HG02678 (cell line): ENCODE results near the gene CKB.

Experiments
- ATAC-seq: cut with Tn5 transposase; IDR thresholded peaks from one replicate; pipeline ENCODE4 v1.9.1; 2021; ENCODE audit warnings: mild to moderate bottlenecking, moderate library complexity; ENCODE audit not compliant: unreplicated experiment

The CKB gene

DNA sequence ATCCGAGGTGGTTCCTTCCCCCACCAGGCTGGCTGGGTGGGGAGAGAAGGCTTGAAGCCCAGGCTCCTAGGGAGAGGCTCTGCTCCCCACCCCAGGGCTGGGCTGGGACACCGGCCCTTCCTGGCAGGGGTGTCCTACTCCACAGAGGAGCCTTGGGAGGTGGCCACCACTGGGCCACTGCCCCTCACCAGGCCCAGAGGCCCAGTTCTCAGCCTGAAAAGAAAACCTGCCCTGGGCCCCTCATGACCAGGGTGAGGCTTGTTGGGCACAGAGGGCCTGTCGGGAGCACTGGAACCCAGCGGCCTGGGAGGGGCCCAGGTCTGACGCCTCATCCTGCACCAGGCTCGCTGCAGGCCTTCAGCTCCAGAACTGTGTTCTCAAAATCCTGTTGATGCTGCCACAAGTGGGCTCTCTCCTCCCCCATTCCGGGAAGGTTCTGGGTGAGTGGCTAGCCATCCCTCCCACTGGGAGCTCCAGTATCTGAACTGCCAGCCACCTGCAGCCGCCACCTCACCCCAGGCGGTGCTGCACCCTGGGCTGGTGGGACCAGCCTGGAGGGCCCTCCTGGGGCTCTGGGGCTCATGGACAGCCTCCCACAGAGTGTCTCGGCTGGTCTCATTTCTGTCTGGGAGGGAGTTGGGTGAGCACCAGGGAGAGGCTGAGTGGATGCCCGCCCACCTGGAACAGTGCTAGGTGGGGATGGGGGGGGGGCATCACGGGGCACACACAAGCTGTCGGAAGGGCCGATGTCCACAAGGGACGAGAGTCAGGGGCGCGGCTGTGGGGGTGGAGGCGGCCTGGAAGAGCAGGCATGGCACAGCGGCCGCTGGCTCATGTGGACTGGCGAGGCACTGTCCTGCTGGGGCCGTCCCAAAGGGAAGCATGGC, 28.1 kb upstream of the CKB start:
- no peak for ATAC-seq

DNA sequence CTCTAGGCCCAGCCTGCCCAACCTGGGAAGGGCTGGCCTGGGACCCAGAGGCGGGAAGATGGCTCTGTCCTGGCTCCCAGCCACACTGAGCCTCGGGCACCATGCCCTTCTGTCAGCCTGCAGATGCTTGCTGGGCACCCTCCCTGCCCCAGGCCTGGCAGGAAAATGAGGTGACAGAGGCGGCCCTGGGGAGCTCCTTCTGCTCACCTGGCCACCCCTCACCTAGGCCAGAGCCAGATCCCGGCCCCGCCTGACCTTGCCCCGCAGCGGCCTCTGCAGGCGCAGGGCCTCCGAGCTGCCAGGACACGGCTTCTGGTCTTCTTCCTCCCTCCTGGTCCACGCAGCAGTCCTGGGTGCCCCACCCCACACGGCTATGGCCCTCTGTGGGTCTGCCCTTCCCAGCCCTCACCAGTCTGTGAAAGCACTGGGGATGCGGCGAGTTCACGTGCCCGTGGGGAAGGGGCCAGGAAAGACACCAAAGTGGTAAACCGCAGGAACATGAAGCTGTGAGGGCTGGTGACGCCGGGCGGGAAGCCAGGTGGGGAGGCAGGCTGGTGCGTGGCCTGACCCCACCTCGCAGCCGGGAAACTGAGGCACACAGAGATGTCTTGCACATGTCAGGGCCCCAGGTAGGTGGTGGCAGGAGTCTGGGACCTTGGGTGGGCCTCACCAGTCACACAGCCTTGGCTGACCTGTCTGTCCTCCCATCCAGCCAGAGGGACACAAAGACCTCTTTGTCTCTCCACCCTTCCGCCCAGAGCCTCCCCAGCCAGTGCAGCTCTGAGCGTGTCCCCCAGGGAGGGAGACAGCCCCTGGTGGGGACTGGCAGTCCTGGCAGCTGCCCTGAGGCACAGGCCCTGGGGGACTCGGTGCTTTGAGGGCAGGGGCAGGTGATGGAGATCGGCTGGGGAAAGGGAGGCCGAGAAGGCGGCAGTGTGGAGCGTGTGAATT, 27.0 kb upstream of the CKB start:
- ATAC-seq: no peak

DNA sequence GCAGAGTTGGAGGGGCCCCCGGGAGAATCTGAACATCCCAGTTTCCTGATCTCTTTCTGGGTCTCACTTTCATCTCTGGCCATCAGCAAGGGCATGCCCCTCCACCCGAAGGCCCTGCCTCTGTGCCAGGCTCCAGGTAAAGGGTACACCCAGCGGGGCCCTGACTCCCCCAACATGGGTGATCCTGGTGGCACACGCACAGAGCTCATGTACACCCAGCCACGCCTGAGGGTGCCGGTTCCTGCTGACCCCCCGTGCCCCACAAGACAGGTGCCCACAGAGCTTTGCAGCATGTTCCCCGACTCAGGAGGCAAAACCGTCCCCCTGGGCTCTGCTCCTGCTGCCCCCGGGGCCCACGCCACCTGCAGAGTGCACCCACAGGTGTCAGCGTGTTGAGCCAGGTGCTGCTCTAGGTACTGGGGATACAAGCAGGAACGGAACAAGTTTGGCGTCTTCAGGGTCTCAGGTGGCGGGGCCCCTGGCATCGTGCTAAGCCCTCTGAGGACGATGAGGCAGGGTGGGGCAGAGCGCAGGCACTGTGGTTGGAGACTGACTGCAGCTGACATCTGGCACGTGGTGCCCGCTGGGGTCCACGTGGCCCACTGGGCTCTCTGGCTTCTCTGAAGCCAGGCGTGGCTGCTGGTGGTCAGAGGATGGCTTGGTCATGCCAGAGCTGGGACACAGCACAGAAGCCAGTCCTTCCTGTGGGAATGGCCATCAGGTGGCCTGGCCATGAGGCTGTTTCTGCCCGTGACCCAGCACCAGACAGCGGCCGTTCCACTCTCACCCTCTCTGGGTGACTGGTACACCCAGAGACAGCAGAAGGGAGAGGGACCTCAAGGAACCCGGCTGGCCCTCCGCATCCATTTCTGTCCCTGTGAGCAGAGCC, 26.1 kb upstream of the CKB start:
- ATAC-seq: no peak

DNA sequence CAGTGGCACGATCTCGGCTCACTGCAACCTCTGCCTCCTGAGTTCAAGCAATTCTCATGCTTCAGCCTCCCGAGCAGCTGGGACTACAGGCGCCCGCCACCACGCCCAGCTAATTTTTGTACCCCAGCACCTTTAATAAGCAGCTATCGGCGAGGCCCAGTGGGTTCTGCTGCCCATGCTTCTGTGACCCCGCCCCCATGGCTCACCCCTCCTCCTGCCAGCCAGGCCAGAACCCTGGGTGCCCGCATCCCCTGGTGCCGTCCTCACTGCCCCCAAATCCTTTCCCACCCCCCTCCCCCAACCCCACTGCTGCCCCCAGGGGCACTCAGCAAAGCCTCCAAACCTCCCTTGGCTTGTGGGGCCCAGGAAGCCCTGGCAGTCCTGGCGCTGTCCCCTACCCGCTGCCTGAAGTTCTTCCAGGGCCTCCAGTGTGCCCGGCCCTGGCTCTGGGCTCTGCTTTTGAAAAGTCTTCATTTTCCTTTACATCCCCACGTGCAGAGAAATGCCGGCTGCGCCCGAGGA, 25.4 kb upstream of the CKB start:
- ATAC-seq: no peak

DNA sequence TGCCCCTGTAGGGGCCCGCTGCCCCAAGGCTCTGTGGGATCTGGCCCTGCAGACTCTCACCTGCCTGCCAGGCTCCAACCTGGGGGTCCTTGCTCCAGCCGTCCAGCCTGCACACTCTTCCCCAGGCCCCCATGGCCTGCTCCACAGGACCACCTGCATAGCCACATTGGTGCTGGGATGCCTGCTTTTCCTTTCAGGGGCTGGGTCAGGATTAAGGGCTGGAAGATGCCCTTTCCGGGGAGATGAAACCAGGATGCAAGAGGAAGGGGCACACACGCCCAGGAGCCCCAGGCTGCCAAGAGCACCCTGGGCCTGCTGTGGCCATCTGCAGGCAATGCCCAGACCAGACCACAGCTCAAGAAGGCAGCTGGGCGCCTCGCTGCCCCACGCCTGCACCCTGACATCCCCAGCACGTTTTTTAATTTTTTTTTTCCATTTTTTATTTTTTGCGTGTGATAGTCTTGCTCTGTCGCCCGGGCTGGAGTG, 24.9 kb upstream of the CKB start:
- no peak for ATAC-seq

DNA sequence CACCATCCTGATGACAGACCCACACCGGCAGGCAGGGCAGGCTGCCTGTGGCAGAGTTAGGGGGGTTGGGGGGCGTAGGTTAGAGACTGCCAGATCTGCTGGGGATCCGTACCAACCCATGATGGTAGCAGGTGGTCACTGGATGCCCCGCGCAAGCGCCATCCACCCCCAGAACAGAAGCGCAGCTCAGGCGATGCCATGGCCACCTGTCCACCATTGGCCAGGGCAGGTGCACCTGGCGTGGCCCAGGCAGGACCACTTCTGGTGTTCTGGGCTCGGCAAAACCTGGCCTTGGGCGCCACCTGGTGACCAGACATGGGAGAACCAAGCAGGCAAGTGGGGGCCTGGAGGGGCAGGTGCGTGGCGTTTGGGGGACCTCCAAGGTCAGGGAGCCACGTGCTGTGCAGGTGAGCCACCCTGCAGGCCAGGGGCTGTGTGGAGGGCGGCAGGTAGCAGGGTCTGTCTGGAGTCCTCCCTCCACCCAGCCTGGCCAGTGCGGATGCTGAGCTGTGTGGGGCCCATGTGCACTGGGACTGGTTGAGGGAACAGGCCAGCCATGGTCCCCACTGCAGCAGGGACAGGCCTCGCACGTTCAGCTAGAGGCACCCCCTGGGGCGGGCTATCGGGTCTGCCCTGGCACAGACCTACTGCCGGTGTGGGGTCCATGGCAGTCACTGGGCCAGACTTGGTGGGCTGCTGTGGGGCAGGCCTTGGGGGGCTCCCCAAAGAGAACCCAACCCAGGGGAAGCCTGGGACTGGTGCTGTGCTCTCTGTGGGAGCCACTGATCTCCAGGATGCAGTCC, 24.2 kb upstream of the CKB start:
- no peak for ATAC-seq

DNA sequence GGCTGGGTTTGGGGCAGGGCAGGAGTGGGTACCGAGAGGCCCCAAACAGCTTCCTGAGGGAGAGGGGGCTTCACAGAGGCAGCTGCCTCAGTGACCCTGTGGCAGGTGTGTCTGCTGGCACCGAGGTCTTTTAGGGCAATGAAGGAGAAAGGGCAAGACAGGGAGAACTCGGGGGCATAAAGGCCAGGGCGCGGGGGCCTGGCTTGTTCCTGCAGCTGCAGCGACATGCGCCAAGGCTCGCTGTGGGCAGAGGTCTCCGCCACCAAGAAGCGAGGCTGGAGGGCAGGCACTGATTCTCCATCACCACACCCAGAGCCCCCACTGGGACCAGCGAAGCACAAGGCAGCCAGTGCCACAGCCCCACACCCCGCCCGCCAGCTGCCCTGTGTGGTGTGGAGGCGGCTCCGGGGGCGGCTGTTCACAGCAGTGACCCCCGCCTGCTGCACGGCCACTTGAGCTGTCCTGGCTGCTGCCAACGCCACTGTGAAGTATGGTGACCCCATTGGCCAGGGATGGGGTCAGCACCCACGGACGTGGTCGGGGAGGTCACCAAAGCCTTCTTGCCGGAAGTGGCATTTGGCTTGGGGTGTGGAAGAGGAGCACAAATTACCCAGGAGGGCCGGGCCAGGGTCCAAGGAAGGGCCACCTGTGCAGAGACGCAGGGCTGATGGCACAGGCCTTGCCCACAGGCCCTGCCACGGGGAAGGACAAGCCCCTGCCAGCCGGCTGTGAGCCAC, 23.5 kb upstream of the CKB start:
- no peak for ATAC-seq

DNA sequence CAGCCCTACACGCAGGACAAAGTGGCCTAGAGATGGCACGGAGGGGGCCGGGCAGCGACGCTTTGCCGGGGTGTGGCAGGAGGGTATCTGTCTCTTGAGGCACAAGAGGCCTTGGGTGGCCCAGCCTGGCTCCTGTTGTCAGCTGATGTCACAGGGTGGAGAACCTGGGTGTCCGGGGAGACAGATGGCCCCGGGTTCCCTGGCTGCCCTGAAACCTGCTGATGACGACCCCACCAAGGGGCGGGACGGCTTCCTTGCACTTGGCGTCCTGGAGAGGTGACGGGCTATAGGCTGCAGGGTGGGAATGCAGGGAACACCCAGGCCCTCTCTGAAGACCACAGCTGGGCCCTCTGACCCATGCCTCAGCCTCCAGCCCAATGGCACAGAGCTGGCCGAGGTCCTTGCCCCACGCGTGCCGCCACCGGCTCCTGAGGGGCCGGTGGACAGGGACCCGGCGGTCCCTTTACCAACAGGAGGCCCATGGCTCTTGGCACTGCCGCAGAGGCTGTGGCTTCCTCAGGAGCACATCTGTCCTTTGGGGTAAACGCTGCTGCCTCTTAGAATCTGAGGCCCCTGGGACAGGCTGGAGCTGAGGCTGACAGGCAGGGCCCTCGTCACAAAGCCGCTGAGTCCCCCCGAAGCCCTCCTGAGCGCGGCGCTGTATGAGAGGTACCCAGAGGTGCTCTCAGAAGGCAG, 22.7 kb upstream of the CKB start:
- no peak for ATAC-seq

DNA sequence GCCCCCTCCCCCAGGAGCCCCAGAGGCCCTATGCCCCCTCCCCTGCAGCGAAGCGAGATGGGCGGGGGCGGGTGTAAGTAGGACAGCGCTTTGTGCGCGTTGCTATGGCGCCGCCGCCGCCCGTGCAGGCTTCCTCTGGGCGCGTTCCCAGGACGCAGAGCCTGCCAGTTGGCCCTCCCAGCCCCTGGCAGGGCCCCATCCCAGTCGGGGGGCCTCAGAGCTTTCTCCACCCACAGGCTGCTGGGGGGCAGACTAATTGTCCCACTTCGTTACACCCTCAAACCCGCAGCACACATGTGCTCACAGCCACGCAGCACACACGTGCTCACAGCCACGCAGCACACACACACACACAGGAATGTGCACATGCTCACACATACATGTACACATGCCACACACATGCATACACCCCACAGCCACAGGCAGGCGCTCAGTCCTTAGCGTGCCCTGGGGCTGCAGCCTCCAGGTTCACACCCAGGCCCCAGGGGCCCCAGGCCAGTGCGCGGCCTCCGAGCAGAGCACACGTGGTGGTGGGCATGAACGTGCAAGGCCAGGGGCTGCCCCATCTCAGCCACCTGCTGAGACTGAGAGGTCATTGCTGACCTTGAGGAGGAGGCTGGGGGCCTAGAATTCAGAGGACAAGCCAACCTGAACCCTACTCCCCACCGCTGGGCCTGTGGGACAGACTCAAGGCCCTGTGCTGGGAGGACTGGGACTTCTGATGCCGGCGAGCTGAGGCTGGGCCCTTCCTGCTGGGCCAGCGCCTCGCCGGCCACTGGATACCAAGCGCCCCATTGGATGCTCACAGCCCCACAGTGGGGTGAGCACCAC, 22.0 kb upstream of the CKB start:
- no peak for ATAC-seq

DNA sequence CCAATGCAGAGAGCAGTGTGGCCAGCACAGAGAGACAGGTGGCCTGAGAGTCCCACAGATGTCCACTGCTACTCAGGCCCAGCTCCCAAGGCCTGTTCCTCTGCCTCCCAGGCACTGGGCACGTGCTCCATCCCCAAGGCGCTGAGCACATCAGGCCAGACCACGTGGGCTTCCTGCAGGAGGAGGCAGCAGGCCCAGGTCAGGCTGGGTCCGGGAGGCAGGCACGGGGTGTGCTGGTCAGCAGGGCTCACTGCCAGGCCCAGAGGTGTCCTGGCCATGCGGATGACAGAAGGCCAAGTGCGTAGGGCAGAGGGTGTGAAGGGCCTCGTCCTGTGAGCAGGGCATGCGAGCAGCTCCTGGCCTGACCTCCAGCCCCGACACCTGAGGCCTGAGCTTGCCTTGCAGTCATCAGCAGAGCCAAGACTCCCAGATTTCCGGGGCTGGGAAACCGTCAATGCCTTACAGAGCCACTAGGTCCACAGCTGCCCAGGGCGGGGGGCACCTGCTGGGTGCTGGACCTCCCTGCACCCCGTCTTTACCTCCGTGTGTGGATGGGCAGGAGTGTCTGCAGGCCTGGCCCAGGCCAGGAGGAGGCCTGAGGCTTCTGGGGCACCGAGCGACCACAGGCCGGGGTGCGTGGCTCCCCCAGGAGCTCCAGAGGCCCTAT, 21.2 kb upstream of the CKB start:
- no peak for ATAC-seq

DNA sequence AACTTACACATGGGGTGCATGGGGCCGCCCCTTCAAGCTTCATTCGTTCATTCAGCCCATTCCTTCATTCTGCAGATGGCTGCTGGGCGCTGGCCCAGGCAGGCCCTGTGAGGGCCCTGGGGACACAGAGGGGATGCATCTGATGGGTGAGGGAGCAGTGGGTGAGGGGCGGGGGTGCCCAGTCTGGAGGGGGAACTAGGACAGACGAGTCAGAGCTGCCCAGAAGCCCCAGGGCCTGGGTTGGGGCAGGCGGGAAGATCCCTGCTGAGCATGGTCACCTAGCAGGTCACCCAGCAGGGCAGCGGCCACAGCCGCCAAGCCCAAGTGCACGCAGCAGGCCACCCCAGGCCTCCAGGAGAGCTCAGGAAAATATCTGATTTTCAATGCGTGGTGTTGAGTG, 20.5 kb upstream of the CKB start:
- ATAC-seq: no peak

DNA sequence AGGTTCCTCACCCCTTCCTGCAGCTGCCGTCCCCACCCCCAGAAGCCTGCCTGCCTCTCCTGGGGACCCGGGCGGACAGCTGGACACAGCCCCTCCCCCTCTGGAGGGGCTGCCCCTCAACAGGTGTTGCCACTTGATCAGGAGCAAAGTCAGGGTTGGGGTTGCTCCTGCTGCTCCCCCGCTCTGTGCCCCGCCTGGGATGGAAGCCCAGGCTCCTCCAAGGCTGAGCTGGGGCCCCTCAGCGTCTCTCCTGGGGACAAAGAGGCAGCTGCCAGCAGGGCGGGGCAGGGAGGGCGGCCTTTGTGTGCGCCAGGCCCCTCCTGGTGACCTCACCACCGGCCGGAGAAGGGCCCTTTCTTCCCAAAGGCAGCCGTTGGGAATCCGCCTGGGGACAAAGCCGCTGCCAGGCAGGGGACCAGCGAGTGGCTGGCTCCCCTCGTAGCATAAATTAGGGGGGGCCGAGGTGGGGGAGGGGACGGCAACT, 20.0 kb upstream of the CKB start:
- ATAC-seq: no peak

DNA sequence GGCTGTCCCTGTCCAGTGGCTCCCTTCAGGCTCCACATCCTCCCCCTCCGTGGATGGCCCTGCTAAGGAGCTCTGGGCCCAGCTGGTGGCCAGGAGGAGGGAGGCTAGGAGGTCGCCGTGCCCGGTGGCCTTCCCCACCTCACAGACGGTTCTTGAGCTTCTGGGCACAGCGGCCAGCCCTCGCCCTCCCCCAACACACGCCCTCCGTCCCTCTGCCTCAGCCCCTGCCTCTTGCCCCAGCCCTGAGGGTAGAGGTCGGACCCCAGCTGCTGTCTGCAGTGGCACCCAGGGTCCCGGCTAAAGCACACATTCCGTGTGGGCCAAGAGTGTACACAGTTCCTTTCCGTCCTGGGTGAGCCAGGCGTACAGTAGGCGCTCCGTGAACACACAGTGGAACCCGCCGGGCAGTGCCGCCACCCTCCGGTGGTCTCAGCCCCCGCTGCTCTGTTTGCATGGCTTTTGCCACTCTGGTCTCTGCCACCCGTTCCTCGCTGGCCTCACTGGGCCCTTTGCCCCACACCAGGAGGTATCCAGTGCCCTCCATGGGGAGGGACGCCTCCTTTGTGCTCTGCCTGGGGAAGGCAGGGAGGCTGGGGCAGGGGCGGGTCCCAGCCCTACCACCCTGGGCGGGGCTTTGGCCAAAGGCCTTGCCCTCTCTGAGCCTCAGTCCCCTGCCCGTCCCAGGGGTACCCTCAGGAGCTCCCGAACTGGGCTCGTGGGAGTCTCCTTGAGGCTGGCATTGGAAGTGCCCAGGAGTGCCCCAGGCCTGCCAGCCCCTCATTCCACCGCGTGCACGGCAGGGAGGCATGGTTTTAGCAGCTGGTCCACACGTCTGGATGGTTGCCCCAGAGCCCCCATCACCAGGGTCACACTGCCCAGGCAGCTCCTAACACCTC, 19.3 kb upstream of the CKB start:
- no peak for ATAC-seq

DNA sequence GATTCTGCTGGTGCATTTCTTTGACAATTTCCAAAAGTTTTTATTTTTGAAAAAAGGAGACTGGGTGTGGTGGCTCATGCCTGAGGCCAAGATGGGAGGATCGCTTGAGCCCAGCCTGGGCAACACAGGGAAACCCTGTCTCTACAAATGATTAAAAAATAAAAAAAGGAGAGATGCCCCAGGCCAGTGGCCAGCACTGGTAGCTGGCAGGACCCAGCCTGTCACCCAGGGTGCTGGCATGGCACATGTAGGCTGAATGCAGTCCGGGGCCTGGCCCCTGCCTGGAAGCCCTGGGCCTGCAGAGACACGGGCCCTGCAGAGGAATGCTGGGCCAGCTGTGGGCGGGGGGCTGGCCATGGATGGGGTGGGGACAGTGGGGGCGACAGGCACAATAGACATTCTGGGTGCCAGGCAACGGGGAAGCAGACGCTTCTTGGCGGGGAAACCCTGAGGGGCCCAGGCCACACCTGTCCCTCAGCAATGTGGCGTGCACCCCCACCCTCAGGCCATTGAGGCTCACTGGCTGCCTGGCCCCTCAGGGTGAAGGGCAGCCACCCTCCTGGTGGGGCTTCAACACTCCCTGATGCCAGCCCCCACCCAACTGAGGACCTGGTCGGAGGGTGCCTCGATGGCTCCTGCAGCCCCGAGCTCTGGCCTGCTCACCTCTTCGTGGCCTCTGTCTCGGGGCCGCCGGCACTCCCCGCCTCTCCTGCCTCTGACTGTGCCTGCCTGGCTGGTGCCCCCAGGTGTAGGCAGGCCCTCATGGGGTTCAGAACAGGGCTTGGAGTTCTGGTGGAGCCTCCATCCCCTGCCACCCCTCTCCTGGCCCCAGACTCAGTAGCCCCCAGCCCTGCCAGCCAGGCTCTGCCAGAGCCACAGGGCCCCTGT, 18.4 kb upstream of the CKB start:
- no peak for ATAC-seq
